Liver (tissue), 3 donors: Measurements from ENCODE around the gene FBN1.

Experiments
- CTCF ChIP-seq: fragments of 150-350 bp; IDR thresholded peaks from 2 replicates; pipeline ENCODE4 v1.5.1; 2017; ENCODE audit warnings: improper control_type of control experiment, low read depth, low read length; ENCODE audit not compliant: missing input control
- FOXA1 ChIP-seq: IDR thresholded peaks from 2 replicates; pipeline ENCODE4 v1.6.1; 2016; ENCODE audit warnings: antibody characterized with exemption
- GABPA ChIP-seq, 2 donors: IDR thresholded peaks in 1 of 2; conservative IDR thresholded peaks in 1 of 2; 2 replicates each; pipeline ENCODE4 v1.6.1; 2016; ENCODE audit warnings: antibody characterized with exemption in 2 of 2, mild to moderate bottlenecking in 1 of 2, moderate library complexity in 1 of 2
- MAX ChIP-seq: IDR thresholded peaks from 2 replicates; pipeline ENCODE4 v1.6.1; 2016; ENCODE audit warnings: antibody characterized with exemption
- REST ChIP-seq: IDR thresholded peaks from 2 replicates; pipeline ENCODE4 v1.6.1; 2016; ENCODE audit warnings: antibody characterized with exemption, mild to moderate bottlenecking
- SP1 ChIP-seq: IDR thresholded peaks from 2 replicates; pipeline ENCODE4 v1.6.1; 2018; ENCODE audit warnings: antibody characterized with exemption, mild to moderate bottlenecking
- YY1 ChIP-seq: IDR thresholded peaks from 2 replicates; pipeline ENCODE4 v1.6.1; 2016; ENCODE audit warnings: antibody characterized with exemption, mild to moderate bottlenecking
- donor health status: healthy.
- donor health status: healthy.

GRCh38 chr15:48380198-48380597, 265.3 kb downstream of the FBN1 start:
- TF ChIP-seq CTCF: no peak
- no peak for TF ChIP-seq SP1
- TF ChIP-seq GABPA (IDR thresholded peaks at IDR 0.05 in 1 of 2, conservative IDR thresholded peaks at IDR 0.05 in 1 of 2): no peak
- no peak for TF ChIP-seq MAX
- no peak for TF ChIP-seq REST
- no peak for TF ChIP-seq YY1
- no peak for TF ChIP-seq FOXA1
